Measurements from ENCODE around the gene KASH5.
"Not testable (repeated sequence)": the region's sequence is repeated elsewhere in the genome, so short reads cannot be mapped to it uniquely, and the experiment has no call there.

Gene KASH5

DNA sequence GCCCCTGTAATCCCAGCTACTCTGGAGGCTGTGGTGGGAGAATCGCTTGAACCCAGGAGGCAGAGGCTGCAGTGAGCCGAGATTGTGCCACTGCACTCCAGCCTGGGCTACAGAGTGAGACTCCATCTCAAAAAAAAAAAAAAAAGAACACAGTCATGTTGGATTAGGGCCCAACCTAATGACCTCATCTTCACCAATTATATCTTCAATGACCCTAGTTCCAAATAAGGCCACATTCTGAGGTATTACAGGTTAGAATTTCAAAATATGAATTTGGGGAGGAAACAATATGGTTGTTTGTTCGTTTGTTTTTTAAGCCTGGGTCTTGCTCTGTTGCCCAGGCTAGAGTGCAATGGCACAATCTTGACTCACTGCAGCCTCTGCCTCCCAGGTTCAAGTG lies 14.9 kb upstream of the KASH5 start:
- H3K4me1 Mint-ChIP-seq (ENCODE audit: low read depth); H3K4me3 Mint-ChIP-seq; intact Hi-C loops (cut with micrococcal nuclease); H3K27ac Mint-ChIP-seq; H3K36me3 Mint-ChIP-seq (ENCODE audit: low read depth): not testable (repeated sequence)
- Mint-ChIP-seq H3K9me3 (peaks cover 25% of the 10 kb centered on the region), H3K27me3 (peaks cover 25% of the 10 kb centered on the region)

DNA sequence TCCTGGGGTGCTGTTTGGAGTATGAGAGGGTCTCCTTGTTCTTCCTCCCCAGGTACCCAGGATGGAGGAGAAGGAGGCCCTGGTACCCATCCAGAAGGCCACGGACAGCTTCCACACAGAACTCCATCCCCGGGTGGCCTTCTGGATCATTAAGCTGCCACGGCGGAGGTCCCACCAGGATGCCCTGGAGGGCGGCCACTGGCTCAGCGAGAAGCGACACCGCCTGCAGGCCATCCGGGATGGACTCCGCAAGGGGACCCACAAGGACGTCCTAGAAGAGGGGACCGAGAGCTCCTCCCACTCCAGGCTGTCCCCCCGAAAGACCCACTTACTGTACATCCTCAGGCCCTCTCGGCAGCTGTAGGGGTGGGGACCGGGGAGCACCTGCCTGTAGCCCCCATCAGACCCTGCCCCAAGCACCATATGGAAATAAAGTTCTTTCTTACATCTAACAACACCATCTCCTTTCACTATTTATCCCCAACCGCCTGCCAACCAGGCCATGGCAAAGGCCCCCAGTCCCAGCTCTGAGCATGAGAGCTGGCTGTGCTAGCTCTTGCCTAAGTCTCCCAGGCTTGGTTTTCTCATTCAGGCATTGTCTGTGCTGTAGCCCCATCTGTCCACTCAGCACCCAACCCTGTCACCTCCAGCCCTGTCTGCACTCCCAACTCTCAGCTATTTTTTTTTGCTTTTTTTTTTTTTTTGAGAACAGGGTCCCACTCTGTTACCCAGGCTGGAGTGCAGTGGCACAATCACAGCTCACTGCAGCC lies 13.2 kb upstream of the KASH5 start:
- intact Hi-C loops (cut with micrococcal nuclease), result no loop called here
- Mint-ChIP-seq H3K4me3 (no peak overlapping the region), H3K36me3 (ENCODE audit: low read depth) (no peaks in the 10 kb centered on the region), H3K27ac (no peak overlapping the region), H3K9me3 (peaks cover 11% of the 10 kb centered on the region), H3K4me1 (ENCODE audit: low read depth) (no peaks in the 10 kb centered on the region), H3K27me3 (peaks cover 25% of the 10 kb centered on the region)

DNA sequence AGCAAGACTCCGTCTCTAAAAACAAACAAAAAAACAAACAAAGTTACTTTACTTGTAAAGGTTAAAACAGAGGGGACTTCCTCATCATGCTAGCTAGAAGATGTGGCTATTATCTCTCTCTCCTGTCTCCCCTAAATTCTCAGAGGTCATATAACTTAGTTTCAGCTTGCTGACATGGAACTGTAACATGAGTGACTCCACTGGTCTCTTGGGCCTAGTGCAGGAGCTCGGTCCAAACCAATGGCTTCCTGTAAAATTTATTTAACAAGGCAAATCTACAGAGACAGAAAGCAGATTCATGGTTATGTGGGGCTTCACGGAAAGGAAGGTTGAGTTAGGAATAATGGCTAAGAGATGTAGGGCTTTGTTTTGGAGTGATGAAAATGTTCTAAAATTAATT lies 9.5 kb upstream of the KASH5 start:
- peaks cover 22% of the 10 kb centered on the region for H3K27me3 Mint-ChIP-seq
- no peaks in the 10 kb centered on the region for H3K4me1 Mint-ChIP-seq (ENCODE audit: low read depth)
- peaks cover 18% of the 10 kb centered on the region for H3K9me3 Mint-ChIP-seq
- no peaks in the 10 kb centered on the region for H3K36me3 Mint-ChIP-seq (ENCODE audit: low read depth)
- no peak overlapping the region for H3K4me3 Mint-ChIP-seq
- no peak overlapping the region for H3K27ac Mint-ChIP-seq
- intact Hi-C loops (cut with micrococcal nuclease), result no loop called here

DNA sequence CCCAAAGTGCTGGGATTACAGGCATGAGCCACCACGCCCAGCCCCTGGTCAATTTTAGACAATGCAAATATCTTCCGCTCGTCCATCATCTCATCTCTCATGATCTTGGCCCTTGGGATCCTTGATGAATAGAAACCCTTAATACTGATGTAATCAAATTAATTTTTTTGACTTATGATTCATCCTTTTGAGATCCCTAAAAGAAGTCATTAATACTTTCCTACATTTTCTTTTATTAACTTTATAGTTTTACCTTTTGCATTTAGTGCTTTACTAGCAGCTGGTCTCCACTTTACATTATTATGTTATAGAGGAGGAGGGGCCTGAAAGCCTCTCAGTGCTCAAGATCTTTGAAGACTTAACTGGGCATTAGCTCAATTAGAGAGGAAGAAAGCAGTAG lies 7.7 kb upstream of the KASH5 start:
- Mint-ChIP-seq H3K36me3 (ENCODE audit: low read depth) (no peaks in the 10 kb centered on the region), H3K4me1 (ENCODE audit: low read depth) (no peaks in the 10 kb centered on the region)

DNA sequence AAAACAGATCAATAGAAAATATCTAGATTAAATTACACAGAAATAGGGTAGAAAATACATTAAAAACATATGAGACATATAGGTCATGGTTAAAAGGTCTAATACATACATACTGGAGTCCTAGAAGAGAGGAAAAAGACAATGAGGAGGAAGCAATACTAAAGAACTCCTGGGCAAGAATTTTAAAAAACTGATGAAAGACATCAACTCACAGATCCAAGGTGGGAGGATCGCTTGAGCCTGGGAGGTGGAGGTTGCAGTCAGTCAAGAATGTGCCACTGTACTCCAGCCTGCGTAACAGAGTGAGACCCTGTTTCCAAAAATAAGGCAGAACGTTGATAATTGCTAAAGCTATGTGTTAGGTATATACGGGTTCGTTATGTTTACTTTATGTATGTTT lies 5.4 kb upstream of the KASH5 start:
- Mint-ChIP-seq H3K4me3 (no peak overlapping the region), H3K36me3 (ENCODE audit: low read depth) (no peaks in the 10 kb centered on the region), H3K27ac (no peak overlapping the region), H3K27me3 (peaks cover 17% of the 10 kb centered on the region), H3K9me3 (peaks cover 18% of the 10 kb centered on the region), H3K4me1 (ENCODE audit: low read depth) (no peaks in the 10 kb centered on the region)
- intact Hi-C loops (cut with micrococcal nuclease), result no loop called here

More for the DNA sequence above, 7.7 kb upstream of the KASH5 start:
- Mint-ChIP-seq H3K27ac (no peak overlapping the region), H3K27me3 (peaks cover 20% of the 10 kb centered on the region), H3K4me3 (no peak overlapping the region), H3K9me3 (peaks cover 18% of the 10 kb centered on the region)
- intact Hi-C loops (cut with micrococcal nuclease), result no loop called here

DNA sequence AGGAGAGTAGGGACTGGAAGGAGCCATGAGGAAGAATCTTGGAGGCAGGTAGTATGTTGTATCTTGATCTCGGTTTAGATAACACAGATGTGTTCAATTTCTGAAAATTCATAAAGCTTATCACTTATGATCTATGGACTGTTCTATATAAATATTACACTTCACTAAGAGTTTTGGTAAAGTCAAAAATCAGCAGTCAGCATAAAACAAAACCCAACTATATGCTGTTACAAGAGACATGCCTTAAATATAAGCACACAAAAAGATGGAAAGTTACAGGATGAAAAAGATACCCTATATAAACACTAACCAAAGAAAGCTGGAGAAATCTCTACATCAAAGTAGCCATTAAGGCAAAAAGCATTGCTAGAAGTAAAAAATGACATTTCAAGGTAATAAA lies 4.5 kb upstream of the KASH5 start:
- peaks cover 19% of the 10 kb centered on the region for H3K27me3 Mint-ChIP-seq
- no peak overlapping the region for H3K27ac Mint-ChIP-seq
- intact Hi-C loops (cut with micrococcal nuclease), result no loop called here
- no peaks in the 10 kb centered on the region for H3K36me3 Mint-ChIP-seq (ENCODE audit: low read depth)
- peaks cover 18% of the 10 kb centered on the region for H3K9me3 Mint-ChIP-seq
- H3K4me1 Mint-ChIP-seq (ENCODE audit: low read depth), result peaks cover 7% of the 10 kb centered on the region
- no peak overlapping the region for H3K4me3 Mint-ChIP-seq

DNA sequence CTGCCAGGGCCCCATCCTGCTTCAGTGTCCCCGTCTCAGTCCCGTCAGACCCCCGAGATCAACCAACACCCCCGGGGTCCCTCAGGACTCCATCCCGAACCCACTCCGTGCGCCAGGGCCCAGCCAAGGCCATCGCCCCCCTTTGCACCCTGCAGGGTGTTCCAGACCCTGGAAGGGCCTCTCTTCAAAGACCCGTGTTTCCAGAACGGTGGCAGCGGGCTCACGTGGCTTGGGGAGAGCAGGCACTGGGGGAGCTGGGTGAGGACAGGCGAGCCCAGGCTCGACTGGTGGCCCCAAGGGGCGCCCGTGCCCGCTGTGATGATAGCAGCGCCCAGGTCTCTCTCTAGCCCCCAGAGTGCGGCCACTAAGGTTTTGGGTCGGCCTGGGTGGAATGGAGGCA lies 1.4 kb downstream of the KASH5 start:
- intact Hi-C loops (cut with micrococcal nuclease), result no loop called here
- no peaks in the 10 kb centered on the region for H3K36me3 Mint-ChIP-seq (ENCODE audit: low read depth)
- no peak overlapping the region for H3K4me3 Mint-ChIP-seq
- peaks cover 40% of the 10 kb centered on the region for H3K27me3 Mint-ChIP-seq
- H3K4me1 Mint-ChIP-seq (ENCODE audit: low read depth), result peaks cover 20% of the 10 kb centered on the region
- peak overlapping the region; percentile 77 for H3K27ac Mint-ChIP-seq
- no peaks in the 10 kb centered on the region for H3K9me3 Mint-ChIP-seq

DNA sequence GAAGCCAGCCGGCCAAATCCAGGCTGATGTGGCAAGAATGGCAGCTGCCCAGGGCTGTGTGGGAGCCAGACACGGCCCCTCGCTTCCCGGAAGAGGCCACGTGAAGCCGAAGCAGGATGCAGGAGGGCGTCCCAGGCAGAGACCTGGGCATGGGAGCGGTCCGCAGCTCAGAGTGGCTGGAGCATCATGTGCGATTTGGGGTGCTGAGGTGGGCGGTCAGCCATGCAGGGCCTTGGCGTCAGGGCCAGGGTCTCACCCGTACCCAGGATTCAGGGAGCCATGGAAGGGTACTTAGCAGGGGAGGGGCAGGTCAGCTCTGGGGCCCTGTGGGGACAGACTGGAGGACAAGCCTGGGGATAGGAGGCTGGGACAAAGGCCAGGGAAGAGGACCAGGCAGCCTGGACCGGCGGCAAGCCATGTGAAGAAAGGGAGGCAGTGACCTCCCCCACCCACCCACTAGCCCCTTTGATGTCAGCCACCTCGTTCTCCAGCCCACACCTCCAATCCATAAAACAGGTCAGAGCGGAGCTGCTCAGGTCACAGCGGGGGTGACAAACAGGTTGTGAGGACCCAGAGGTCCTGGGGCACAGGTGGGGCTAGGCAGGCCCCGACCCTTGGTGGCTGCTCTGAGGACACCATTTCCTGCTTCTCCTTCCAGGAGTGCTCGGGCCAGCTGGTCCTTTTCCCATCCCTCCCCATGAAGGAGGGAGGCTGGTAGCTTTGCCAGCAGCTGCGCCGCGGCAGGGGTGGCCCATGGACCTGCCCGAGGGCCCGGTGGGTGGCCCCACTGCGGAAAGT lies 2.3 kb downstream of the KASH5 start:
- Mint-ChIP-seq H3K9me3 (no peaks in the 10 kb centered on the region), H3K4me1 (ENCODE audit: low read depth) (peaks cover 20% of the 10 kb centered on the region), H3K27ac (no peak overlapping the region), H3K36me3 (ENCODE audit: low read depth) (no peaks in the 10 kb centered on the region), H3K4me3 (no peak overlapping the region), H3K27me3 (peaks cover 38% of the 10 kb centered on the region)
- intact Hi-C loops (cut with micrococcal nuclease), result no loop called here

DNA sequence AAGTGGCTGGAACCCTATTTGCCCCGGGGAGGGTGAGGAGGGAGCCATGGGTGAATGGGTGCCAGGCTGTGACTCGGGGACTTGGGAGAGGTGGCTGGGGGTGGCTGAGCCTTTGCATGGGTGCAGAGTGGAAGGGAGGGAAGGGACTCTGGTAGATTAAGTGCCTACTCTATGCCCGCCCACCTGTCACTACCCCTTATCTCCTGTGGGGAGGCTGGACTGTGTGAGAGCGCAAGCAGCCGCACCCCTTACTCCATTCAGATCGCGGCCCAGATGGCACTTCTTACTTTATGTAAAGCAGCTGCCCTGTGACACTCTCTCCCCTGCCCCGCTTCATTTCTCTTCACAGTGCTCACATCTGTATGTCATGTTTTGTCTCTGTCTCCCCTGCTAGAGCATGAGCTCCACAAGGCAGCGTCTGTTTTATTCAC lies 2.9 kb downstream of the KASH5 start:
- no peaks in the 10 kb centered on the region for H3K9me3 Mint-ChIP-seq
- no peak overlapping the region for H3K27ac Mint-ChIP-seq
- peaks cover 37% of the 10 kb centered on the region for H3K27me3 Mint-ChIP-seq
- H3K4me1 Mint-ChIP-seq (ENCODE audit: low read depth), result peaks cover 23% of the 10 kb centered on the region
- intact Hi-C loops (cut with micrococcal nuclease), result no loop called here
- H3K36me3 Mint-ChIP-seq (ENCODE audit: low read depth), result no peaks in the 10 kb centered on the region
- H3K4me3 Mint-ChIP-seq, result no peak overlapping the region

DNA sequence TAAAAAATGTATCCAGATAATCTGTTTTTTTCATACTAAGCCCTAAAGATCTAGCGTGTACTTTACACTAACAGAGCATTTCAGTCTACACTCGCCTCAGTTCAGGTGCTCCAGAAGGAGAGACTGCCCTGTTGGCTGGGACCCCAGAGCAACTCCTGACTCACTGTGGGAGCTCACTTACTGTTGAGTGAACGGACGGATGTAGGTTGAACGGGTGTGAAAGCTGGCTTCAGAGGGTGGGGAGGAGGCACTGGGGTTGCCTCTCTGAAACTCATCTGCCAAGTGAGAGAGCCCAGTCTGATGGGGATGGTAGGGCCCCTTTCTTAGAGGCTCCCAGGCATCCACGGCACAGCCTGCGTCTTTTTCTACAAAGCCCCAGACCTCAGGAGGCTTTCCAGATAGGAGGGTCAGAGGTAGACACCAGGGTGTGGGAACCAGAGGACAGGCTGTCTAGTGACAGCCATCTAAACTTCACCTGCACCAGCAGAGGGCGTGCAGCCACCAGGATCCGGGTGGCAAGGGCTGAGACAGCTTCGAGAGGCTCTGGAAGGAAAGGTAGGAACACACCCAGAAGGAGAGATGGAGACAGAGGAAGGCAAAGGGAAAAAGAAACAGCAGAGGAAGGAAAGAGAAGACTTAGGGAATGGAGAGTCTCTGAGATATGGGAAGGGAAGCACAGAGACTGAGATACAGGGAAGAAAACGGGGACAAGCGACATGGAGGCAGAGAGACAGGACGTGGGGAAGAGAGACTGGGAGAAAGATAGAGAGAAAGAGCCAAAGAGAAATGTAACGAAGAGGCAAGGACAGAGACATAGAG lies 3.7 kb downstream of the KASH5 start:
- H3K27ac Mint-ChIP-seq, result no peak overlapping the region
- peaks cover 27% of the 10 kb centered on the region for H3K4me1 Mint-ChIP-seq (ENCODE audit: low read depth)
- no peak overlapping the region for H3K4me3 Mint-ChIP-seq
- peaks cover 37% of the 10 kb centered on the region for H3K27me3 Mint-ChIP-seq
- intact Hi-C loops (cut with micrococcal nuclease), result loop anchor here (1.0 kb wide), 1 partner anchor 52 kb away; no protein-coding TSS in a partner anchor
- H3K9me3 Mint-ChIP-seq, result no peaks in the 10 kb centered on the region
- H3K36me3 Mint-ChIP-seq (ENCODE audit: low read depth), result no peaks in the 10 kb centered on the region

DNA sequence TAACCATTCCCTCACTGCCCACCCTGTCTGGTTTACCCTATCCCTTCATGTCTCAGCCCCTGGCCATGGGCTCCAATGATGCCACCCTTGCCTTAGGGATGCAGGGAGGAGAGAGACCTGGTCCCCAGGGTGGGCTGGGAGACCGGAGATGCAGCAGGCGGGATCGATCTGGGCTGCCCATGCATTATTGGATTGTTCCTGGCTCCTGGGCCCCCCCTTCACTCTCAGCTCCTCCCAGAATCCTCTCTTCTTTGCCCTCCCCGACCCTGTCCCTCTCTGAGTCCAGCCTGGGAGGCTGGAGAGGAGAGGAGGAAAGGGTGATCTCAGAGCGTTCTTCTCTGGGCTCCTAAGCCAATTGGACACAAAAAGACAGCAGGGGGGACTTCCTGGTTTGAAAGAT lies 5.8 kb downstream of the KASH5 start:
- peaks cover 17% of the 10 kb centered on the region for H3K4me1 Mint-ChIP-seq (ENCODE audit: low read depth)
- H3K4me3 Mint-ChIP-seq, result no peak overlapping the region
- no peak overlapping the region for H3K27ac Mint-ChIP-seq
- intact Hi-C loops (cut with micrococcal nuclease), result no loop called here
- no peaks in the 10 kb centered on the region for H3K36me3 Mint-ChIP-seq (ENCODE audit: low read depth)
- no peaks in the 10 kb centered on the region for H3K9me3 Mint-ChIP-seq
- H3K27me3 Mint-ChIP-seq, result peaks cover 40% of the 10 kb centered on the region

DNA sequence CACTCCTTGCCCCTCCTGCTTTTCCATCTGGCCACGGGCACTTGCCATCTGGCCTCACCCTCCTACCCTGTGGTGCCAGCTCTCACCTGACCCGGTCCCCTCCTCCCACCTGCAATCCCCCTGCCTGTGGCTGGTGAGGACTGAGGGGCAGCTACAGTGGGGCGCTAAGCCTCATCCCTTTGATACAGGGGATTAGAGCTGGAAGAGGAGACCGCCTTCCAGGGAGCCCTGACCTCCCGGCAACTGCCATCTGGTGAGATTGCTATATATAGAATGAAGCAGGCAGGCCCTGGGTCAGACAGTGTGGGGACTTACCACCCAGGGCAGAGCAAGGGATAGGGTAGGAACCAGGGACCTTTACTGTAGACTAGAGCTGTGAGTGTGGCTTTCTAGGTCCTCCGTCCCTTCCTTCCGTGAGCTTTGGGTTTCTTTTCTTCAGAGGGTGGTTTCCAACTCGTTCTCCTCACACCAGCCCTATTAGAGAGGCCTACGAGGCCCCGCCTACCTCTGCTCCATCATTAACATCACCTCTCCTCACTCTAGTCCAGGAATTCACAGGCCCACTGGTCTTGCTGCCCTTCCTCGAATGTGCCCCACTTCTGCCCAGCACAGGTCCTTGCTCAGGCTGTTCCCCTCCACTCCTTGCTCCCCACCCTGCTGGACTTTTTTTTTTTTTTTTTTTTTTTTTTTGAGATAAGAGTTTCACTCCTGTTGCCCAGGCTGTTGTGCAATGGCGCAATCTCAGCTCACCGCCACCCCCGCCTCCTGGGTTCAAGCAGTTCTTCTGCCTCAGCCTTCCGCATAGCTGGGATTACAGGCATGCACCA lies 7.7 kb downstream of the KASH5 start:
- H3K4me3 Mint-ChIP-seq, result no peak overlapping the region
- intact Hi-C loops (cut with micrococcal nuclease), result no loop called here
- H3K27ac Mint-ChIP-seq, result no peak overlapping the region
- H3K27me3 Mint-ChIP-seq, result peaks cover 30% of the 10 kb centered on the region
- peaks cover 12% of the 10 kb centered on the region for H3K4me1 Mint-ChIP-seq (ENCODE audit: low read depth)
- H3K9me3 Mint-ChIP-seq, result no peaks in the 10 kb centered on the region
- no peaks in the 10 kb centered on the region for H3K36me3 Mint-ChIP-seq (ENCODE audit: low read depth)

DNA sequence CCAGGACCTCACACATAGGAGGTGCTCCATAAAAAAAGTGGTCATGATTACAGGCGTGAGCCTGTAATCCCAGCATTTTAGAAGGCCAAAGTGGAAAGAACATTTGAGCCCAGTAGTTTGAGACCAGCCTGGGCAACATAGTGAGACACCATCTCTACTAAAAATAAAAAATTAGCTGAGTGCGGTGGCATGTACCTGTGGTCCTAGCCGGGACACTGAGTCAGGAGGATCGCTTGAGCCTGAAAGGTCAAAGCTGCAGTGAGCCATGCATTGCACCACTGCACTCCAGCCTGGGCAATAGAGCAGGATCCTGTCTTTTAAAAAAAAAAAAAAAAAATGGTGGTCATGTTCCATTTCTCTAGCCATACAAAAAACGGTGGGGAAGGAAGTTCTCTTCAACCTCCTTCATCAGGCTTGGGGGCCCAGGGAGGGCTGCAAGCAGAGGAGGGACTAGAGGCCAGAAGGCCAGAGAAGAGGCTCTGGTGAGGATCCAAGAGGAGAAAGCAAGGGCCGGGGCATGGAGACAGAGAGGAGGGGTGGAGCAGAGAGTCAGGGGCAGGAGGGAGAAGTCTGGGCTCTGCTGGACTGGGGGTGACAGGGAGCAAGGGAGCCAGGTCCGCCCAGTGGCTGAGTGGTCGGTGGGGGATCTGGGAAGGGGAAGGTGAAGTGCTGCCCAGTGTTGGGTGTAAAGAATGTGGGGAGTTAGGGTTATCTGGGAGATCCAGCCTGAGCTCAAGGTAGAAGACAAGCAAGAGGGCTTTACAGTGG lies 8.9 kb downstream of the KASH5 start:
- intact Hi-C loops (cut with micrococcal nuclease), result no loop called here
- Mint-ChIP-seq H3K4me1 (ENCODE audit: low read depth) (peaks cover 10% of the 10 kb centered on the region), H3K36me3 (ENCODE audit: low read depth) (no peaks in the 10 kb centered on the region), H3K27ac (no peak overlapping the region), H3K27me3 (peaks cover 29% of the 10 kb centered on the region), H3K9me3 (no peaks in the 10 kb centered on the region), H3K4me3 (no peak overlapping the region)
